ENCODE measurements around the gene HSPA12B. TPM values are rescaled to one million over a fixed set of nuclear protein-coding genes. Genes with fewer than 3 reads are reported as not detected.

Gene HSPA12B
- total and polyA plus RNA-seq, 2 of the 13 experiments (the other 11 are each of a cell fraction or from before 2014, with no cell fraction given) = 0.01 TPM; not detected in 1

DNA sequence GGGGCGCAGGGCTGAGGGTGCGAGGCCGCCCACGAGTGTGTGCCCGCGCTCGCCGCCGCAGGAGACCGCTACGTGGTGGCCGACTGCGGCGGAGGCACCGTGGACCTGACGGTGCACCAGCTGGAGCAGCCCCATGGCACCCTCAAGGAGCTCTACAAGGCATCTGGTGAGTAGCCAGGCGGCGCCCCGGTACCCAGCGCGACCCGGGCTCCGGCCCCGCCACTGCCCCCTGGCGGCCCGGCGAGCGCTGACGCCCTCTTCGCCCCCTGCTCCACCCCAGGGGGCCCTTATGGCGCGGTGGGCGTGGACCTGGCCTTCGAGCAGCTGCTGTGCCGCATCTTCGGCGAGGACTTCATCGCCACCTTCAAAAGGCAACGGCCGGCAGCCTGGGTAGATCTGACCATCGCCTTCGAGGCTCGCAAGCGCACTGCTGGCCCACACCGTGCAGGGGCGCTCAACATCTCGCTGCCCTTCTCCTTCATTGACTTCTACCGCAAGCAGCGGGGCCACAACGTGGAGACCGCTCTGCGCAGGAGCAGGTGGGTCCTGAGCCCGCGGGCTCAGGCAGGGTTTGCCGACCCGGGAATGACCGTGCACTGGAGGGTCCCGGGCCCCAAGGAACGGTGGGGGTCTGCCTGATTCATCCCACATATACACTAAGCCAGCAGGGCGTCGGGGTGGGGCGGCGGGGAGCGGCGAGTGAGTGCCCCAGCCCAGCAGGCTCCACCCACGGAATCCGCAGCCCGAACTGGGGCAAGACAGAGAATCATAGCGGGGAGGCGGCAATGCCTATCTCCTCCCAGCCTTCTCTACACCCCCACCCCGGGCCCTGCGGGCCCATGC lies 17.4 kb downstream of the HSPA12B start (continued):
- TF ChIP-seq ATF7-NPFF (CRISPR knock-in tag; IDR thresholded peaks at IDR 0.05; ENCODE audit: low read depth) (peak; percentile 93), SMAD9 (CRISPR knock-in tag; IDR thresholded peaks at IDR 0.05) (peak; percentile 73; the same call in 1 of the 2 replicates), ZNF790 (CRISPR knock-in tag; IDR thresholded peaks at IDR 0.05; ENCODE audit: borderline replicate concordance) (peak; percentile 55; the same call in 1 of the 2 replicates), ZNF446 (CRISPR knock-in tag; IDR thresholded peaks at IDR 0.05) (no peak), ZNF773 (CRISPR knock-in tag; IDR thresholded peaks at IDR 0.05; ENCODE audit: borderline replicate concordance) (0 out of 2 replicates have a peak, but pooled peaks have one; percentile 37), NFKBIZ (CRISPR knock-in tag; IDR thresholded peaks at IDR 0.05) (no peak), ZBTB38 (CRISPR knock-in tag; IDR thresholded peaks at IDR 0.05) (peak; percentile 80), TOPORS (CRISPR knock-in tag; IDR thresholded peaks at IDR 0.05) (peak; percentile 62; the same call in 1 of the 2 replicates), NR3C1 (CRISPR knock-in tag; IDR thresholded peaks at IDR 0.05) (no peak), MZF1 (CRISPR knock-in tag; IDR thresholded peaks at IDR 0.05; ENCODE audit: borderline replicate concordance) (0 out of 2 replicates have a peak, but pooled peaks have one; percentile 53), HOXD1 (CRISPR knock-in tag; IDR thresholded peaks at IDR 0.05) (peak; percentile 51; the same call in 1 of the 2 replicates), HHEX (CRISPR knock-in tag; IDR thresholded peaks at IDR 0.05) (no peak), ZNF10 (CRISPR knock-in tag; IDR thresholded peaks at IDR 0.05; ENCODE audit: borderline replicate concordance, low read depth) (no peak), TAF15 (IDR thresholded peaks at IDR 0.05; ENCODE audit: low read depth, low read length, poor library complexity, severe bottlenecking) (no peak), ZSCAN20 (CRISPR knock-in tag; IDR thresholded peaks at IDR 0.05; ENCODE audit: borderline replicate concordance) (peak; percentile 66; the same call in 1 of the 2 replicates), ZNF136 (CRISPR knock-in tag; IDR thresholded peaks at IDR 0.05; ENCODE audit: low read depth) (no peak), THYN1 (CRISPR knock-in tag; IDR thresholded peaks at IDR 0.05; ENCODE audit: borderline replicate concordance, low read depth) (no peak), ZBTB1 (CRISPR knock-in tag; IDR thresholded peaks at IDR 0.05; ENCODE audit: borderline replicate concordance) (no peak), TCF7 (IDR thresholded peaks at IDR 0.05; ENCODE audit: low read depth) (no peak)
- TF ChIP-seq, protein P1, sequence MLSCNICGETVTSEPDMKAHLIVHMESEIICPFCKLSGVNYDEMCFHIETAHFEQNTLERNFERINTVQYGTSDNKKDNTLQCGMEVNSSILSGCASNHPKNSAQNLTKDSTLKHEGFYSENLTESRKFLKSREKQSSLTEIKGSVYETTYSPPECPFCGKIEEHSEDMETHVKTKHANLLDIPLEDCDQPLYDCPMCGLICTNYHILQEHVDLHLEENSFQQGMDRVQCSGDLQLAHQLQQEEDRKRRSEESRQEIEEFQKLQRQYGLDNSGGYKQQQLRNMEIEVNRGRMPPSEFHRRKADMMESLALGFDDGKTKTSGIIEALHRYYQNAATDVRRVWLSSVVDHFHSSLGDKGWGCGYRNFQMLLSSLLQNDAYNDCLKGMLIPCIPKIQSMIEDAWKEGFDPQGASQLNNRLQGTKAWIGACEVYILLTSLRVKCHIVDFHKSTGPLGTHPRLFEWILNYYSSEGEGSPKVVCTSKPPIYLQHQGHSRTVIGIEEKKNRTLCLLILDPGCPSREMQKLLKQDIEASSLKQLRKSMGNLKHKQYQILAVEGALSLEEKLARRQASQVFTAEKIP (CRISPR knock-in tag; IDR thresholded peaks at IDR 0.05; ENCODE audit: borderline replicate concordance) = no peak
- TF ChIP-seq, protein P2, sequence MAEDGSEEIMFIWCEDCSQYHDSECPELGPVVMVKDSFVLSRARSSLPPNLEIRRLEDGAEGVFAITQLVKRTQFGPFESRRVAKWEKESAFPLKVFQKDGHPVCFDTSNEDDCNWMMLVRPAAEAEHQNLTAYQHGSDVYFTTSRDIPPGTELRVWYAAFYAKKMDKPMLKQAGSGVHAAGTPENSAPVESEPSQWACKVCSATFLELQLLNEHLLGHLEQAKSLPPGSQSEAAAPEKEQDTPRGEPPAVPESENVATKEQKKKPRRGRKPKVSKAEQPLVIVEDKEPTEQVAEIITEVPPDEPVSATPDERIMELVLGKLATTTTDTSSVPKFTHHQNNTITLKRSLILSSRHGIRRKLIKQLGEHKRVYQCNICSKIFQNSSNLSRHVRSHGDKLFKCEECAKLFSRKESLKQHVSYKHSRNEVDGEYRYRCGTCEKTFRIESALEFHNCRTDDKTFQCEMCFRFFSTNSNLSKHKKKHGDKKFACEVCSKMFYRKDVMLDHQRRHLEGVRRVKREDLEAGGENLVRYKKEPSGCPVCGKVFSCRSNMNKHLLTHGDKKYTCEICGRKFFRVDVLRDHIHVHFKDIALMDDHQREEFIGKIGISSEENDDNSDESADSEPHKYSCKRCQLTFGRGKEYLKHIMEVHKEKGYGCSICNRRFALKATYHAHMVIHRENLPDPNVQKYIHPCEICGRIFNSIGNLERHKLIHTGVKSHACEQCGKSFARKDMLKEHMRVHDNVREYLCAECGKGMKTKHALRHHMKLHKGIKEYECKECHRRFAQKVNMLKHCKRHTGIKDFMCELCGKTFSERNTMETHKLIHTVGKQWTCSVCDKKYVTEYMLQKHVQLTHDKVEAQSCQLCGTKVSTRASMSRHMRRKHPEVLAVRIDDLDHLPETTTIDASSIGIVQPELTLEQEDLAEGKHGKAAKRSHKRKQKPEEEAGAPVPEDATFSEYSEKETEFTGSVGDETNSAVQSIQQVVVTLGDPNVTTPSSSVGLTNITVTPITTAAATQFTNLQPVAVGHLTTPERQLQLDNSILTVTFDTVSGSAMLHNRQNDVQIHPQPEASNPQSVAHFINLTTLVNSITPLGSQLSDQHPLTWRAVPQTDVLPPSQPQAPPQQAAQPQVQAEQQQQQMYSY (CRISPR knock-in tag; IDR thresholded peaks at IDR 0.05) = no peak
- TF ChIP-seq, protein P3, sequence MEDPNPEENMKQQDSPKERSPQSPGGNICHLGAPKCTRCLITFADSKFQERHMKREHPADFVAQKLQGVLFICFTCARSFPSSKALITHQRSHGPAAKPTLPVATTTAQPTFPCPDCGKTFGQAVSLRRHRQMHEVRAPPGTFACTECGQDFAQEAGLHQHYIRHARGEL (CRISPR knock-in tag; IDR thresholded peaks at IDR 0.05) = no peak
- TF ChIP-seq, protein P4, sequence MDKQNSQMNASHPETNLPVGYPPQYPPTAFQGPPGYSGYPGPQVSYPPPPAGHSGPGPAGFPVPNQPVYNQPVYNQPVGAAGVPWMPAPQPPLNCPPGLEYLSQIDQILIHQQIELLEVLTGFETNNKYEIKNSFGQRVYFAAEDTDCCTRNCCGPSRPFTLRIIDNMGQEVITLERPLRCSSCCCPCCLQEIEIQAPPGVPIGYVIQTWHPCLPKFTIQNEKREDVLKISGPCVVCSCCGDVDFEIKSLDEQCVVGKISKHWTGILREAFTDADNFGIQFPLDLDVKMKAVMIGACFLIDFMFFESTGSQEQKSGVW (CRISPR knock-in tag; IDR thresholded peaks at IDR 0.05; ENCODE audit: borderline replicate concordance) = no peak

Data from HepG2 (cell line).